GM19328 (cell line): ENCODE results near the gene SPSB2.

Experiments used
- ATAC-seq: cut with Tn5 transposase; IDR thresholded peaks from one replicate; pipeline ENCODE4 v1.9.1; 2021; ENCODE audit warnings: mild to moderate bottlenecking, moderate library complexity; ENCODE audit not compliant: unreplicated experiment

The SPSB2 gene

DNA sequence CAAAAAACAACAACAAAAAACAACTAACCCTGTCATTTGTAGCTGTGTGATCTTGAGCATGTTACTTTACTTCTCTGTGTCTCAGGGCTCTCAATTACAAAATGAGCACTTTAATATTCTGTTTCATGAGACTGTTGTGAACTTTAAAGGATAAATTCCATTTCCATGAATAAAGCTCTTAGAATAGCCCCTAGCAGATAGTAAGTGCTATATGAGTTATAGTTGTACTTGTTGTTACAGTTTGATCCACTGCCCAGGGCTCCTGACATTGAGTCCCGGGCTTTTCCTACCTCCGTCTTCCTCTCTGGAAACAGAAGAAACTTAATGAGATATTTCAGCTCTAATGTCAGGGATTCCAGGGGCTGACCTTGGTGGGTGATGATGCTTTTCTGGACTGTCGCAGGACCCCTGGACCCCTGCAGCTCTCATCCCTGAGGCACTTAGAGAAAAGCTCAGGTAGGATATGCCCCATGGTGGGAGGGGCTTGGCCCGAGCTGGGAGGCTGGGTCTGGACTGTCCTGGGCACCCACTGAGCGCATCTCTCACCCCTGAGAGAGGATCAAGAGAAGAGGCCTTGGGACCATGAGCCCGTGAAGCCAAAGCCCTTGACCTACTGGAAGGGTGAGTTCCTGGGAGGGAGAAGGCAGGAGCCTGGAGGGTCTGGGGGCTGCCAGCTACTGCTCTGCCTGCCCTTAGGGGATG is 39.8 kb downstream of the SPSB2 start:
- ATAC-seq: no peak

DNA sequence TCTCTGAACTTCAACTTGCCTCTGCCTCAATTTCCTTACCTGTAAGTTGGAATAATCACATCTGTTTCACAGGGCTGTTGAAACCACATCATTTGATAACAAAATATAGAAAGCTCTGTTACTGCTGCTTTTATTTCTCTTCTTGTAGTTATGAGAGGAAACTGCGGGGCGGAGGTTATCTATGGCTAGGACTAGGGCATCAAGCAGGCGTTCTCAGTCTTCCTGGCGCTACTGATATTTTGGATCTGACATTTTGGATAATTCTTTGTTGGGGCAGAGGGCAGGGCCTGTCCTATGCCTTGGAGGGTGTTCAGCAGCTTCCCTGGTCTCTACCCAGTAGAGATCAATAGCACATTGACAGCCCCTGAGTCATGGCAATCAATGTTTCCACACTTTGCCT is 41.0 kb downstream of the SPSB2 start:
- no peak for ATAC-seq

DNA sequence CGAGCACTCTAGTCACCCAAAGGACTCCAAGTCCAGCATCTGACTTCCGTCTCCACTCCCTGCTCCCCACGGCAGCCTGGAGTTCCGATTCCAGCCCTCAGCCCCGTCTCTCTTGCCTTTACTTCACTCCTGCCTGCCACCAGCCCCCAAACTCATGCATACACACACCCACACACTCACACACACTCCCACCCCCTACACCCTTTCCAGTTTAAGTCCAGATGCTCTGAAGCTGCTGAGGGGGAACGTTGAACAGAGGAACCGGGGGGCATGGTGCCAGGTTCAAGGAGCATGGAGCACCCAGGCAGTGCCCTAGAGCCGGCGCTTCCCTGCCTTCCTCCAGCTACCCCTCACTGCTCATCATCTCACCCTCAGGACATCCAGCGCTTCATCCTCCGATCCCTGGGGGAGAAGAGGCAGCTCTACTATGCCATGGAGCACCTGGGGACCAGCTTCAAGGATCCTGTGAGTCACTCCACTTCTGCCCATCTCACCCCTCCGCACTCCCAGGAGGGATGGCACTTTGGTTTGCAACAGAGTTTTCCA is 41.6 kb downstream of the SPSB2 start:
- no peak for ATAC-seq

DNA sequence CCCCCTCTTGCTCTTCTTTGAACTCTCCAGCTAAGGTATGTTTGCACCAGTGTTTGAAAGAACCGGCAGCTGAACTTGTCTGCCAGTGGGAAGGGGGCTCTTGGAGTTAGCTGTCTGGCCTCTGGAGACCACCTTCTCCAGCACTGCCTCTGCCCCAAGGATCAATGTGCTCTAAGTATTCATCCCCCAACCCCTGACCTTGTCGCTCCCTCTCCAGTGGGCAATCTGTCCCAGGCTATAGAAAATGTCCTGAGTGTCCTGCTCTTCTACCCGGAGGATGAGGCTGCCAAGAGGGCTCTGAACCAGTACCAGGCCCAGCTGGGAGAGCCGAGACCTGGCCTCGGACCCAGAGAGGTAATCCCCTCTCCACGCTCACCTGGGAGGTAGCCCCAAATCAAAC is 42.1 kb downstream of the SPSB2 start:
- no peak for ATAC-seq

DNA sequence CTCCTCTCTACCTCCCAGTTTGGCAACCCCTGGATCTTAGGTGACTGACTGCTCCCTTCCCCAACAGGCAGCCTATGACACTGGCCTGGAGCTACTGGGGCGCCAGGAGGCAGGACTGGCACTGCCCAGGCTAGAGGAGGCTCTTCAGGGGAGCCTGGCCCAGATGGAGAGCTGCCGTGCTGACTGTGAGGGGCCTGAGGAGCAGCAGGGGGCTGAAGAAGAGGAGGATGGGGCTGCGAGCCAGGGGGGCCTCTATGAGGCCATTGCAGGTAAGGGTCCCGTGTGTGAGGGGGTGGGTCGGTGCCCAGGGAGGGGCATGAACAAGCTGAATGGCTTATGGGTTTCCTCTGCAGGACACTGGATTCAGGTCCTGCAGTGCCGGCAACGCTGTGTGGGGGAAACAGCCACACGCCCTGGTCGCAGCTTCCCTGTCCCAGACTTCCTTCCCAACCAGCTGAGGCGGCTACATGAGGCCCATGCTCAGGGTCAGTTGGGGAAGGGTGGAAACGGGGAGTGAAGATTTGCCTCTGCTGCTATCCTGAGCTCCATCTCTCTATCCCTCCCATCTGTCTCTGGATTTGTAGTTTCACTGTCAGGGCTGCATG is 42.7 kb downstream of the SPSB2 start:
- ATAC-seq: no peak

DNA sequence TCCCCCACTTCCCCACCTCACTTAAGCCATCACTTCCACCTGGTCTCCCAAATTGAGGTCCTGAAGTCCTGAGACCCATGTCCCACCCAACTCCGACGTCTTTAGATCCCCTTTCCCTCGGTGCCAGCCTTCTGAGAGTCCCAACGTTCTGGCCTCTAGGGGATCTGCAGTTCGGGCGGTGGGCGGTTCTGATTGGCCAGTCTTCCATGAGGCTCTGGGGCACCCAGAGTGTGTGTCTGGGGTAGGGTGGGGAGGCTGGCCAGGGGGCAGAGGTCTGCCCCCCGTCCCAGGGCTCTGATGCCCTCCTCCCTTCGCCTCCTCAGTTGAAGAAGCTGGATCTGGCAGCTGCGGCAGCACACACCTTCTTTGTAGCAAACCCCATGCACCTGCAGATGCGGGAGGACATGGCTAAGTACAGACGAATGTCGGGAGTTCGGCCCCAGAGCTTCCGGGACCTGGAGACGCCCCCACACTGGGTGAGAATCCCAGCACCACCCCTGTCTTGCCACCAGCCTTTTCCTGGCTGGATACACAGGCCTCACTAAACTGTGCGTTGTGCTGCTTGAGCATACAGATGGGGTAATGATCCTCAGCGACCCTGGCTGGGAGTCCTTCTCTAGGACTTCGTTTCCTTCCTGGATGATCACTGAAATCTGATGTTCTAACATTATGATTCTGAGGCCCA is 43.4 kb downstream of the SPSB2 start:
- no peak for ATAC-seq

DNA sequence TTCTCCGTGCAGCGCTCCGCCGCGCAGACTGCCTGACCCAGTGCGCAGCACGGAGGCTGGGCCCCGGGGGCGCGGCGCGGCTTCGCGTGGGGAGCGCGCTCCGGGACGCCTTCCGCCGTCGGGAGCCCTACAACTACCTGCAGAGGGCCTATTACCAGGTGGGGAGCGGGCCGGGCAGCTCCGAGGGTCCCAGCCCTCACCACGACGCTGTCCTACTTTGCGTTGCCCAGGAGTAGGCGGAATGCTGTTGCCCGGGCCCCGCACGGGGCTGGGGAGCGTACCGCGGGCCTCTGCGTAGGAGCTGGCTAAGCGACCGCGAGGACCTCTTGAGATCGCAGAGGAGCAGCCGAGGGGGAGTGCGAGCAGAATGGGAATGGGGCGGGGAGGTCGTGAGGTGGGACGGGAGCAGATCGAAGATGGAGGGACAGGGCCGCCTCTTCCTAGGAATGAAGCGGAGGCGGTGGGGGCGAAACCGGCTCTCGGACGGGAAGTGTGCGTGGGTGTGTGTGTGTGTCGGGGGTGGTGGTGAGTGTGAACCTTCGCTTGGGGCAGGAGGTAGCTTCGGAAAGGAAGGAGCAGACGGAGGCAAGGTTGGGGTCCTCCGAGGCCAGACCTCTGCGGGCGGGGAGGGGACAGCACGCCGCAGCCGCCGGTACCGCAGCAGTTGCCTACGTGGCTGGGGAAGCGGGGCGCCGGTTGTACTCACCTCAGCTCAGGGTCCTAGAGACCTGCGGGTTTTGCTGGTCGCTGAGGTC is 44.1 kb downstream of the SPSB2 start:
- no peak for ATAC-seq

DNA sequence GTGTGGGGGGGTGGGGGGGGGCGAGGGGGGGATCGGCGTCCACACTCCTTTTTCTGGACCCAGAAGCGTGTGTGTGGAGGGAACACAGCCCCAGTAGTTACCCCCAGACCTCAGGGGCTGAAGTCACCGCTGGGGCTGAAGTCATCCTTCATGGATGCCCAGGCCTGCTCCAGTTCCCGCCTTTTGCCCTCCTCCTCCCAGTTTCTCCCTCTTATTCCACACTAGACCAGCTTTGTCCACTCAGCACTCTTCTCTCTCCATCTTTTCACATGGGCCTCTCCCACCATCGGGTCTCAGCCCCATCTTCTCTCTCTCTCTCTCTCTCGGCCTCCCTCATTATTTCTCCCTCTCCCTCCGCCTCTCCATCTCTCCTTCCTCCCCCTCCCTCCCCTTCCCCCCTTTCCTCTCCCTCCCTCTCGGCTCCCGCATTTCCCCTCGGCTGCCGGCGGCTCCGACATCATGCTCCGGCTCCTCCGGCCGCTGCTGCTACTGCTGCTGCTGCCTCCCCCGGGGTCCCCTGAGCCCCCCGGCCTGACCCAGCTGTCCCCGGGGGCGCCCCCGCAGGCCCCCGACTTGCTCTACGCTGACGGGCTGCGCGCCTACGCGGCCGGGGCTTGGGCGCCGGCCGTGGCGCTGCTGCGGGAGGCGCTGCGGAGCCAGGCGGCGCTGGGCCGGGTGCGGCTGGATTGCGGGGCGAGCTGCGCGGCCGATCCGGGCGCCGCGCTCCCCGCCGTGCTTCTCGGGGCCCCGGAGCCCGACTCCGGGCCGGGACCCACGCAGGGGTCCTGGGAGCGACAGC is 44.9 kb downstream of the SPSB2 start, which contains the start of gene P3H3:
P3H3 (plus strand) TSS at position 426 of the 799 bp plus-strand sequence; CDS start at position 460, 34 bp downstream.
- ATAC-seq: no peak

DNA sequence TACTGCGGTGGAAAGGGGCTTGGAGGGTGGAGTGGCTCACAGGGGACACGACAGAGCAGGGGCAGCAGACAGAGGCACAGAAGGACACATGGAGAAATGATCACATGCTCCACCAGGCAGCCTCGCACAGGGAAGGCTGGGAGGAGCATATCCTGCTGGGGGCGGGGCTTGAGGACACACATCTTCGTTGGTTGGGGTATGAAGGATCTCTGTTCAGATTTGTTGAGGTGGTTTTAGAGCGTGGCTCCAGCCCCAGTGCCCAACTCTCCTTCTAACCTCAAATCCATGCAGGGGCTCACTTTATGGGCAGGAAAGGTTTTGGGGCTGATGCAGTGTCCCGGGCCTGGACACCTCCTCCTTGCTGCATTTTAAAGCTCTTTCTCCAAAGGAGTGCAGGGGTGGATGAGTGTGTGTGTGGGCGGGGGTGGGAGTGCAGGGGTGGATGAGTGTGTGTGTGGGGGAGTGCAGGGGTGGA is 45.6 kb downstream of the SPSB2 start:
- no peak for ATAC-seq

DNA sequence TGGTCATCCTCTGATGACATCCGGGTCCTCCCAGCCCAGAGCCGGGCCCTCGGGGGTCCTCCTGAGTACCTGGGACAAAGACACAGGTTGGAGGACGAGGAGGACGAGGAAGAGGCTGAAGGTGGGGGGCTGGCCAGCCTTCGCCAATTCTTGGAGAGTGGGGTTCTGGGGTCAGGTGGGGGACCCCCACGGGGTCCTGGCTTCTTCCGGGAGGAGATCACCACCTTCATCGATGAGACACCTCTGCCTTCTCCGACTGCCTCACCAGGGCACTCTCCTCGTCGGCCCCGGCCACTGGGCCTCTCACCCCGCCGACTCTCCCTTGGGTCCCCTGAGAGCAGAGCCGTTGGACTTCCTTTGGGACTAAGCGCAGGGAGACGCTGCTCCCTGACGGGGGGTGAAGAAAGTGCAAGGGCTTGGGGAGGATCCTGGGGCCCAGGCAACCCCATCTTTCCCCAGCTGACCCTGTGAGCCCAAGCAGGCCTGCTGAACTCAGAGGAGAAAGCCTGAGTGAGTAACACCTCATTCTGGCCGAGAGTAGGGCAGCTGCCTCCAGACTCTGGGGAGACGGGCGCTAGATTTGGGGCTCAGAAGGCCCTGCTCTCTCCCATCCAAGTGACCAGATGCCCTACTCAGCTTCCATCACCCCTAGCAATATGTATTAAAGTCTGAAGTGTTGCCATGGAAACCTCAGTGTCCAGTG is 46.2 kb downstream of the SPSB2 start:
- no peak for ATAC-seq

DNA sequence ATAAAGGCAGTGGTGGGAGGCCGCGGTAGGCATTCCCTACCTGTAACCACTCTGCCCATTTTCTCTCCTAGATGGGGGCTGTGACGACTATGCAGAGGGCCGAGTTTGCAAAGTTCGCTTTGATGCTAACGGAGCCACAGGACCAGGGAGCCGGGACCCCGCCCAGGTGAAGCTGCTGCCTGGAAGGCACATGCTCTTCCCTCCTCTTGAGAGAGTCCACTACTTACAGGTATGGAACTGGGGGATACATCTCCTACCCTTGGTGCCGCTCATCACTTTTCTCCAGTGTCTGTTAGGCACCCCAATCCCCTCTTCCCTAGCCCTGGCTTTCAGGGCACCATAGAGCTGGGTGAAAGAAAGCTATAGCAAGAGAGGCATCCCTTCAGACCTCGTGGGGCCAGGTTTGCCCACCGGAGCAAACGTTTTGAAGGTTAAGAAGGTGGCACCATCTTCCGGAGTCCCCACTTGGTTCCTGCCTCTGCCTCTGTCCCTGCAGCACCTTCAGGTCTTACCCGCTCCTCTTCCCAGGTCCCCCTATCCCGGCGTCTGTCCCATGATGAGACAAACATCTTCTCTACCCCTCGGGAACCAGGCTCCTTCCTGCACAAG is 46.9 kb downstream of the SPSB2 start:
- no peak for ATAC-seq

DNA sequence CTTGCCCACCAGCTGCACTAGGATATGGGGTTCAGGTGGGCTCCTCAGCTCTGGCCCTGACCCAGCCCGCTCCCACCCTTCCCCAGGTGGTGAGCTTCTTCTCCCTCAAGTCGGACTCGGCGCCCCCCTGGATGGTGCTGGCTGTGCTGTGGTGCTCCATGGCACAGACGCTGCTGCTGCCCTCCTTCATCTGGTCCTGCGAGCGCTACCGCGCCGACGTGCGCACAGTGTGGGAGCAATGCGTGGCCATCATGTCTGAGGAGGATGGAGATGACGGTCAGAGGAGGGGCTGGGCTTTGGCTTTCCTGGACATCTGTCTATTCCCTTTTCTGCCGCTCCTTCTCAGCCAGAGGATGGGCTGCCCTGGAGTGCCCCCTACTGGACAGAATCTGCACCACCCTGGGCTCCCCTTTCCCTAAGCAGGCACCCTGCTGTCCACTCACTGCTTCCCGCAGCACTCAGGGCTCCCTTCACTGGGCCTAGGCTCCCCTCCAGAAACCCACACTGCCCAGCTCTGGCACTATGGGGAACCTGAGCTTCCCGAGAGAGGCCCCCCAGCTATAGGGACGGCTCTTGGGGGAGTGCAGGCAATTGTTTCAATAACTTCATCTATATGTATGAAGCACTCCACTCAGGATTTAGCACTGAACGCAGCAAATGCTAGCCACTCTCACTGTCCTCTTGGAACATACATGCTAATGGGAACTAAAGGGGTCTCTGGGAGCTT is 47.5 kb downstream of the SPSB2 start:
- no peak for ATAC-seq

DNA sequence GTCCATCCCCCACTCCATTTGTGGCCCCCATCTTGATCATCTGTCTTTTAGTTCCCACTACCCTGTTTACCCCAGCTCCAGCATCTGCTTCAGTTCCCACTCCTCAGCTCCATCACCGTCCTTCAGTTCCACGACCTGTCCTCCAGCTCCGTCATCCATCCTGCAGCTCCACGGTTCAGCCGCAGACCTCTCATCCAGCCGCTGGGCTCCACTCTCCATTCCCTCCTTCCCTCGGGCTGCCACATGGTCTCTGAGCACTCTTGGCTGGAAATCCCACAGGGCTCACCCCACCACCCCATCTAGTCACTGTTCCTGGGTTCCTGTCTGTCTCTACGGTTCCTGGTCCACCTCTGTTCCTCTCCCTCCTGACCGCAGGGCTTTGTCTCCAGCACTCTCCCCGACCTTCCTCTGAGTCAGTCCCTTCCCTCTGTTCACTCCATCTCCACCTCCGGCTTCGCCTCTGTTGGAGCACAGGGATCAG is 48.2 kb downstream of the SPSB2 start:
- ATAC-seq: no peak

DNA sequence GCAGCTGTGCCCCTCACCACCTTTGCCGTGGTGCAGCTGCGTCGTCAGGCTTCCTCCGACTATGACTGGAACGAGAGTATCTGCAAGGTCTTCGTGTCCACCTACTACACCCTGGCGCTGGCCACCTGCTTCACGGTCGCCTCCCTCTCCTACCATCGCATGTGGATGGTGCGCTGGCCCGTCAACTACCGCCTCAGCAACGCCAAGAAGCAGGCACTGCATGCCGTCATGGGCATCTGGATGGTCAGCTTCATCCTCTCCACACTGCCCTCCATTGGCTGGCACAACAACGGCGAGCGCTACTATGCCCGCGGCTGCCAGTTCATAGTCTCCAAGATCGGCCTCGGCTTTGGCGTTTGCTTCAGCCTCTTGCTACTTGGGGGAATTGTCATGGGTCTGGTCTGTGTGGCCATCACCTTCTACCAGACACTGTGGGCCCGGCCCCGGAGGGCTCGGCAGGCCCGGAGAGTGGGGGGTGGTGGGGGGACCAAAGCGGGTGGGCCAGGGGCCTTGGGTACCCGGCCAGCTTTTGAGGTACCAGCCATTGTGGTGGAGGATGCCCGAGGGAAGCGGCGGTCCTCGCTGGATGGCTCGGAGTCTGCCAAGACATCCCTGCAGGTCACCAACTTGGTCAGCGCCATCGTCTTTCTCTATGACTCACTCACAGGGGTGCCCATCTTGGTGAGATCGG is 48.9 kb downstream of the SPSB2 start:
- no peak for ATAC-seq

DNA sequence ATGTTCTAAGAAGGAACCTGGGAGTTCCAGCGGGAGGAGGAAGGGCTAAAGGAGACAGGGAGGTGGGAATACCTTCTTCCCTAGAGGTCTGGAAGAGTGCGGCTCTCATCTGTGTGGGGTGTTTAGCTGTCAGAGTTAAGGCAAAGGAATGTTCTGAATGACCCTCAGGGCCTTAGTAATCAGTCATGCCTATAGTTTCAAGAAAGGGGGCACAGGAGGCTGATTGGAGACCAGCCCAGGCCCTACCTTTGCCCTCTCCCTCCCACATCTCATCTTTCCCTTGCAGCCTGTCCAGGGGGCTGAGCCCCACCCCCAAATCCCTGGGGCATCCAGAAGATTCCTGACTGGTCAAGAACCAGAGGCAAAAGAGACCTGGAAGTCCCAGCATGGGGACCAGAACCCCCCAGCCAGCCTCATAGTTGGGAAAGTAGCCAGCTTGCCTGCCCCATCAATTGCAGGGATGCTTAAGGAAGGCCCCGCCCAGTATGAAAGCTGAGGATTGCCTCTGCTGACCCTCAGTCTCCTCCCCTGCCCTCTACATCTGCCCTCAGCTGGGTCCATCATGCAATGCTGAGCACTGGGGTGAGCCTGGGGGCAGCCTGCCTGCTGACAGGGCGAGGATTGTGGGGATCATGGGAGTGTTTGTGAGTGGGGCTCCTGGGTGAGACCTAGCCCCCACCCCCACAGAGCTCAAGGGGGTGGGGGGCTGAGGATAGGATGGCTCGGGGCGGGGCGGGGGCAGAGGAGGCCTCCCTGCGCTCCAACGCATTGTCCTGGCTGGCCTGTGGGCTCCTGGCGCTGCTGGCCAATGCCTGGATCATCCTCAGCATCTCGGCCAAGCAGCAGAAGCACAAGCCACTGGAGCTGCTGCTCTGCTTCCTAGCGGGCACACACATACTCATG is 49.7 kb downstream of the SPSB2 start:
- ATAC-seq: no peak

DNA sequence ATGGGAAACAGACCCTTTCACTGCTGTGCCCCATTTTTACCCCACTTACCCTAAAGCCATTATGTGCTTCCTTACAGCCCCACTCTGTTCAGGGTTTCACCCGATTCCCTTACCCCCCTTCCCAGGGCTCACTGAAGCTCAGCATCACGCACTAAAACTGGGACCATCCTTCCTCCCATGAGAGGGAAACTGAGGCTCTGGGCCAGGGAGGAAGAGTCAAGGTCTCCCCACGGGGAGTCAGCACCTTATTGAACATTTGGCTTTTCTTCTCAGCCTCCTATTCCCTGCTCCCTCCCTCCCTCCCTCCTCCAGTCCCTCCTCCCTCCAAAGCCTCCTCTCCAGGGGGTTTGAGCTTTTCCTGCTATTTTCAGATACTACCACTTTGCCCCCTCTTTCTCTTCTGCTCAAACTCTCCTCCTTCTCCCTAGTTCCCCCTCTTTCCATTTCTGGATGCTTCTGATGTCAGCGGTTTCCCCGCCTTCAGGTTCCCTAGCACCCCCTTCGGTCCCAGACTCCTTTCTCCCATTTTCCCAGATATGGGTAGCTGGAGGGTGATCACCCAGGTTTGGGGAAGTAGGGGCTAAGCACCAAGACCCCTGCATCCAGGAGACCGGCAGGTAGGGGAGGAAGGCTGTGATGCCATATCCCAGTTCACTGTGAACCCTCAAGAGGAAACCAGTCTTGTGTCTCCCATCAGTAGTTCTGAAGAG is 50.5 kb downstream of the SPSB2 start:
- ATAC-seq: no peak
